AG08396 (cell line): ENCODE measurements around the gene MED27.

Experiments
- DNase-seq: peaks from one replicate; pipeline ENCODE4 v3.0.0; 2012; ENCODE audit warnings: low spot score, mixed read lengths

MED27 gene

GRCh38 chr9:132041798-132042197, 37.9 kb downstream of the MED27 start:
- DNase-seq = no peak

- DNase-seq = no peak
Observed at GRCh38 chr9:132040808-132041207, 38.9 kb downstream of the MED27 start.

GRCh38 chr9:132040246-132040645, 39.4 kb downstream of the MED27 start:
- DNase-seq = no peak

- no peak for DNase-seq
Observed at GRCh38 chr9:132039284-132039683, 40.4 kb downstream of the MED27 start.

GRCh38 chr9:132037458-132037857, 42.2 kb downstream of the MED27 start:
- no peak for DNase-seq

- DNase-seq = no peak
Observed at GRCh38 chr9:132036521-132036920, 43.1 kb downstream of the MED27 start.

- DNase-seq = no peak
Observed at GRCh38 chr9:132035679-132036078, 44.0 kb downstream of the MED27 start.

- DNase-seq = no peak
Observed at GRCh38 chr9:132032238-132032950, 47.3 kb downstream of the MED27 start.

- DNase-seq = no peak
Observed at GRCh38 chr9:132031467-132032237, 48.0 kb downstream of the MED27 start.

- no peak for DNase-seq
Observed at GRCh38 chr9:132030626-132031325, 48.9 kb downstream of the MED27 start.

GRCh38 chr9:132027752-132028663, 51.7 kb downstream of the MED27 start:
- DNase-seq = no peak

- DNase-seq = peak; percentile 59
Observed at GRCh38 chr9:132026932-132027585, 52.6 kb downstream of the MED27 start.

- DNase-seq = no peak
Observed at GRCh38 chr9:132025766-132026165, 53.9 kb downstream of the MED27 start.

- DNase-seq = no peak
Observed at GRCh38 chr9:132024589-132024988, 55.1 kb downstream of the MED27 start.

GRCh38 chr9:132023419-132024180, 56.1 kb downstream of the MED27 start:
- no peak for DNase-seq

GRCh38 chr9:132020820-132021510, 58.7 kb downstream of the MED27 start:
- no peak for DNase-seq

GRCh38 chr9:132020272-132020671, 59.4 kb downstream of the MED27 start:
- DNase-seq = no peak

- DNase-seq = no peak
Observed at GRCh38 chr9:132019702-132020101, 60.0 kb downstream of the MED27 start.

- DNase-seq = no peak
Observed at GRCh38 chr9:132018957-132019405, 60.7 kb downstream of the MED27 start.

- no peak for DNase-seq
Observed at GRCh38 chr9:132016456-132016855, 63.2 kb downstream of the MED27 start.
